Vagina (tissue), 2 donors: Measurements from ENCODE around the gene NUDT14.

Source experiments
- CTCF ChIP-seq, 3 experiments: fragments of 450-650 bp in 2 of 3; fragments of 200-600 bp in 1 of 3; sonication (generic) in 1 of 3; IDR thresholded peaks; one replicate each; pipeline ENCODE4 v1.5.1; 2017 to 2019; ENCODE audit warnings: antibody characterized with exemption in 3 of 3, mild to moderate bottlenecking in 2 of 3, moderate library complexity in 2 of 3
- POLR2A ChIP-seq, 2 donors: fragments of 450-650 bp; IDR thresholded peaks; one replicate each; pipeline ENCODE4 v1.6.1; 2017; ENCODE audit warnings: antibody characterized with exemption in 2 of 2, mild to moderate bottlenecking in 2 of 2, moderate library complexity in 2 of 2
- POLR2AphosphoS5 ChIP-seq, 2 donors: sonication (generic); formaldehyde crosslinking; IDR thresholded peaks; one replicate each; pipeline ENCODE4 v1.9.0; 2017; ENCODE audit warnings: antibody characterized with exemption in 2 of 2, mild to moderate bottlenecking in 2 of 2, low read depth in 1 of 2; ENCODE audit not compliant: insufficient read depth in 1 of 2

- TF ChIP-seq CTCF (IDR thresholded peaks at IDR 0.05) = no peak
- no peak for TF ChIP-seq POLR2A (IDR thresholded peaks at IDR 0.05)
- TF ChIP-seq POLR2AphosphoS5 (IDR thresholded peaks at IDR 0.05; ENCODE audit: insufficient read depth in 1 of 2, low read depth in 1 of 2) = no peak
Observed at GRCh38 chr14:105168093-105168420, 13.1 kb downstream of the NUDT14 start.
